HEK293 (cell line): ENCODE results near the gene SCNN1A.

Source experiments
- CTCF ChIA-PET: fragments of 350-600 bp; formaldehyde crosslinking; extraction: SDS; loops from one replicate; lab custom pipeline; 2021; ENCODE audit warnings: antibody characterized with exemption; lab: Yijun Ruan, JAX
- POLR2A ChIA-PET: fragments of 300-600 bp; formaldehyde crosslinking; extraction: SDS; loops from one replicate; lab custom pipeline; 2020; ENCODE audit warnings: antibody characterized with exemption, inconsistent platforms; lab: Yijun Ruan, JAX
- H3K27ac ChIP-seq: fragments of 200-500 bp; sonication (Bioruptor generic); 2 replicates; pipeline ENCODE4 v1.5.1; 2014; ENCODE audit warnings: low read depth, low read length, control low read depth, inconsistent platforms; ENCODE audit errors: extremely low read depth
- H3K36me3 ChIP-seq, 2 experiments: fragments of 200-500 bp in 1 of 2; sonication (Bioruptor generic) in 1 of 2; 1 replicate in 1 of 2; 2 replicates in 1 of 2; pipeline ENCODE4 v1.5.1; 2014 to 2017; ENCODE audit warnings: inconsistent platforms in 2 of 2, low read length in 2 of 2; ENCODE audit not compliant: control insufficient read depth in 2 of 2, insufficient read depth in 1 of 2
- H3K4me1 ChIP-seq: fragments of 200-500 bp; sonication (Bioruptor generic); 2 replicates; pipeline ENCODE4 v1.5.1; 2014; ENCODE audit warnings: mild to moderate bottlenecking, low read length, inconsistent platforms; ENCODE audit not compliant: control insufficient read depth, insufficient read depth
- H3K4me3 ChIP-seq: 2 replicates; pipeline ENCODE4 v1.5.1; 2011; ENCODE audit warnings: low read depth, mild to moderate bottlenecking, control low read depth, low read length, moderate library complexity
- H3K9me3 ChIP-seq: fragments of 200-500 bp; sonication (Bioruptor generic); 2 replicates; pipeline ENCODE4 v1.5.1; 2014; ENCODE audit warnings: low read depth, low read length, inconsistent platforms; ENCODE audit not compliant: control insufficient read depth, insufficient read depth
- BCL11A ChIP-seq: fragments of 450-650 bp; formaldehyde crosslinking; IDR thresholded peaks from 2 replicates; pipeline ENCODE4 v1.5.1; 2016; ENCODE audit warnings: low read depth, missing biosample characterization, missing genetic modification characterization
- EGR2 ChIP-seq: fragments of 450-650 bp; formaldehyde crosslinking; IDR thresholded peaks from 2 replicates; pipeline ENCODE4 v1.5.1; 2016; ENCODE audit warnings: low read depth, missing biosample characterization, missing genetic modification characterization
- GFI1B ChIP-seq: fragments of 450-650 bp; formaldehyde crosslinking; IDR thresholded peaks from 2 replicates; pipeline ENCODE4 v1.5.1; 2016; ENCODE audit warnings: missing biosample characterization, missing genetic modification characterization
- KLF1 ChIP-seq: fragments of 450-650 bp; formaldehyde crosslinking; IDR thresholded peaks from 2 replicates; pipeline ENCODE4 v1.5.1; 2016; ENCODE audit warnings: missing biosample characterization, missing genetic modification characterization
- TCF7L2 ChIP-seq: IDR thresholded peaks from 2 replicates; pipeline ENCODE4 v1.6.1; 2011; ENCODE audit warnings: low read depth, mild to moderate bottlenecking, inconsistent platforms, low read length, moderate library complexity, borderline replicate concordance
- ZFHX2 ChIP-seq: fragments of 450-650 bp; formaldehyde crosslinking; conservative IDR thresholded peaks from 2 replicates; pipeline ENCODE4 v1.5.1; 2016; ENCODE audit warnings: missing biosample characterization, missing genetic modification characterization
- ZIC2 ChIP-seq: fragments of 450-650 bp; formaldehyde crosslinking; IDR thresholded peaks from 2 replicates; pipeline ENCODE4 v1.5.1; 2016; ENCODE audit warnings: missing biosample characterization, missing genetic modification characterization
- ZNF121 ChIP-seq: fragments of 450-650 bp; formaldehyde crosslinking; IDR thresholded peaks from 2 replicates; pipeline ENCODE4 v1.5.1; 2016; ENCODE audit warnings: missing biosample characterization, missing genetic modification characterization
- ZNF155 ChIP-seq: fragments of 450-650 bp; formaldehyde crosslinking; IDR thresholded peaks from 2 replicates; pipeline ENCODE4 v1.5.1; 2016; ENCODE audit warnings: missing biosample characterization, missing genetic modification characterization
- ZNF214 ChIP-seq: fragments of 450-650 bp; formaldehyde crosslinking; IDR thresholded peaks from 2 replicates; pipeline ENCODE4 v1.5.1; 2017; ENCODE audit warnings: missing biosample characterization, mild to moderate bottlenecking, missing genetic modification characterization, borderline replicate concordance
- ZNF292 ChIP-seq: fragments of 450-650 bp; formaldehyde crosslinking; IDR thresholded peaks from 2 replicates; pipeline ENCODE4 v1.5.1; 2016; ENCODE audit warnings: low read depth, missing biosample characterization, missing genetic modification characterization, borderline replicate concordance
- ZNF398 ChIP-seq: fragments of 450-650 bp; formaldehyde crosslinking; IDR thresholded peaks from 2 replicates; pipeline ENCODE4 v1.5.1; 2017; ENCODE audit warnings: missing biosample characterization, missing genetic modification characterization
- ZNF416 ChIP-seq: fragments of 450-650 bp; formaldehyde crosslinking; IDR thresholded peaks from 2 replicates; pipeline ENCODE4 v1.5.1; 2016; ENCODE audit warnings: missing biosample characterization, missing genetic modification characterization
- ZNF433 ChIP-seq: fragments of 450-650 bp; formaldehyde crosslinking; IDR thresholded peaks from 2 replicates; pipeline ENCODE4 v1.5.1; 2016; ENCODE audit warnings: missing biosample characterization, missing genetic modification characterization, low read depth
- ZNF571 ChIP-seq: fragments of 450-650 bp; formaldehyde crosslinking; IDR thresholded peaks from 2 replicates; pipeline ENCODE4 v1.5.0; 2017; ENCODE audit warnings: missing biosample characterization, missing genetic modification characterization
- ZNF585B ChIP-seq: fragments of 450-650 bp; formaldehyde crosslinking; IDR thresholded peaks from 2 replicates; pipeline ENCODE4 v1.5.1; 2016; ENCODE audit warnings: missing biosample characterization, missing genetic modification characterization
- ZNF600 ChIP-seq: fragments of 450-650 bp; formaldehyde crosslinking; IDR thresholded peaks from 2 replicates; pipeline ENCODE4 v1.5.1; 2016; ENCODE audit warnings: missing biosample characterization, missing genetic modification characterization
- ZNF777 ChIP-seq: fragments of 450-650 bp; formaldehyde crosslinking; IDR thresholded peaks from 2 replicates; pipeline ENCODE4 v1.5.1; 2017; ENCODE audit warnings: missing biosample characterization, missing genetic modification characterization, borderline replicate concordance
- TF ChIP-seq, protein P1 (sequence below): fragments of 450-650 bp; formaldehyde crosslinking; IDR thresholded peaks from 2 replicates; pipeline ENCODE4 v1.5.1; 2016; ENCODE audit warnings: missing biosample characterization, missing genetic modification characterization
- TF ChIP-seq, protein P2 (sequence below): sonication (generic); formaldehyde crosslinking; IDR thresholded peaks from 2 replicates; pipeline ENCODE4 v1.8.1; 2022; ENCODE audit warnings: mild to moderate bottlenecking, moderate library complexity, missing genetic modification reagents
- TF ChIP-seq, protein P3 (sequence below): fragments of 450-650 bp; formaldehyde crosslinking; IDR thresholded peaks from 2 replicates; pipeline ENCODE4 v1.5.1; 2016; ENCODE audit warnings: missing biosample characterization, missing genetic modification characterization

The SCNN1A gene

DNA sequence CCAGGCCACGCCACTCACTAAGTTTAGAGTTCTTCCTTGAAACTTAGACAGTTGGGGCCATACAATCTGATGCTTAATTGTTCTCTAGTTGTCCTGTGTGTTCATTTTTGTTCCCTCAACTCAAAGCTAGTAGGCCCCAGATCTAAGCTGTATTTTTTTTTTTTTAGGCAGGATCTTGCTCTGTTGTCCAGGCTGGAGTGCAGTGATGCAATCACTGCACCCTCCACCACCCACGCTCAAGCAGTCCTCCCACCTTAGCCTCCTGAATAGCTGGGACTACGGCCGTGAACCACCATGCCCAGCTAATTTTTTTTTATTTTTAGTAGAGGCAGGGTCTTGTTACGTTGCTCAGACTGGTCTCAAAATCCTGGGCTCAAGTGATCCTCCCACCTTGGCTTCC, 41.0 kb downstream of the SCNN1A start:
- no peak overlapping the region for H3K4me3 ChIP-seq
- H3K36me3 ChIP-seq = peaks cover 25 to 64% of the 10 kb centered on the region in 2 experiments
- no peaks in the 10 kb centered on the region for H3K9me3 ChIP-seq
- peaks cover 23% of the 10 kb centered on the region for H3K4me1 ChIP-seq
- ChIA-PET CTCF (interaction anchor here (0.7 to 3.0 kb wide), 5 partner anchors 8 to 131 kb away, joined by 4 to 28 read pairs (median 23); no protein-coding TSS in a partner anchor), POLR2A (interaction anchor here (1.1 to 4.6 kb wide), 6 partner anchors 9 to 201 kb away, joined by 3 to 37 read pairs (median 10); partner anchors contain the start of gene GAPDH)
- no peak overlapping the region for H3K27ac ChIP-seq
- TF ChIP-seq, protein P1, sequence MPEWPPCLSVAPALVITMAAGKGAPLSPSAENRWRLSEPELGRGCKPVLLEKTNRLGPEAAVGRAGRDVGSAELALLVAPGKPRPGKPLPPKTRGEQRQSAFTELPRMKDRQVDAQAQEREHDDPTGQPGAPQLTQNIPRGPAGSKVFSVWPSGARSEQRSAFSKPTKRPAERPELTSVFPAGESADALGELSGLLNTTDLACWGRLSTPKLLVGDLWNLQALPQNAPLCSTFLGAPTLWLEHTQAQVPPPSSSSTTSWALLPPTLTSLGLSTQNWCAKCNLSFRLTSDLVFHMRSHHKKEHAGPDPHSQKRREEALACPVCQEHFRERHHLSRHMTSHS (tag by site-specific recombination) = no peak
- peak; percentile 84 for TF ChIP-seq ZNF121 (tag by site-specific recombination)
- TF ChIP-seq EGR2 (tag by site-specific recombination) = peak; percentile 31; the same call in 1 of the 2 replicates
- no peak for TF ChIP-seq BCL11A (tag by site-specific recombination)
- peak; percentile 60 for TF ChIP-seq ZFHX2

- TF ChIP-seq ZNF777 (tag by site-specific recombination) = no peak
- TF ChIP-seq ZNF416 (tag by site-specific recombination) = no peak
- no peak for TF ChIP-seq KLF1 (tag by site-specific recombination)
- TF ChIP-seq, protein P2, sequence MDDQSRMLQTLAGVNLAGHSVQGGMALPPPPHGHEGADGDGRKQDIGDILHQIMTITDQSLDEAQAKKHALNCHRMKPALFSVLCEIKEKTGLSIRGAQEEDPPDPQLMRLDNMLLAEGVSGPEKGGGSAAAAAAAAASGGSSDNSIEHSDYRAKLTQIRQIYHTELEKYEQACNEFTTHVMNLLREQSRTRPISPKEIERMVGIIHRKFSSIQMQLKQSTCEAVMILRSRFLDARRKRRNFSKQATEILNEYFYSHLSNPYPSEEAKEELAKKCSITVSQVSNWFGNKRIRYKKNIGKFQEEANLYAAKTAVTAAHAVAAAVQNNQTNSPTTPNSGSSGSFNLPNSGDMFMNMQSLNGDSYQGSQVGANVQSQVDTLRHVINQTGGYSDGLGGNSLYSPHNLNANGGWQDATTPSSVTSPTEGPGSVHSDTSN = no peak
- TF ChIP-seq, protein P3, sequence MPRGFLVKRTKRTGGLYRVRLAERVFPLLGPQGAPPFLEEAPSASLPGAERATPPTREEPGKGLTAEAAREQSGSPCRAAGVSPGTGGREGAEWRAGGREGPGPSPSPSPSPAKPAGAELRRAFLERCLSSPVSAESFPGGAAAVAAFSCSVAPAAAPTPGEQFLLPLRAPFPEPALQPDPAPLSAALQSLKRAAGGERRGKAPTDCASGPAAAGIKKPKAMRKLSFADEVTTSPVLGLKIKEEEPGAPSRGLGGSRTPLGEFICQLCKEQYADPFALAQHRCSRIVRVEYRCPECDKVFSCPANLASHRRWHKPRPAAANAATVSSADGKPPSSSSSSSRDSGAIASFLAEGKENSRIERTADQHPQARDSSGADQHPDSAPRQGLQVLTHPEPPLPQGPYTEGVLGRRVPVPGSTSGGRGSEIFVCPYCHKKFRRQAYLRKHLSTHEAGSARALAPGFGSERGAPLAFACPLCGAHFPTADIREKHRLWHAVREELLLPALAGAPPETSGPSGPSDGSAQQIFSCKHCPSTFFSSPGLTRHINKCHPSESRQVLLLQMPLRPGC (tag by site-specific recombination) = no peak
- no peak for TF ChIP-seq ZNF571 (tag by site-specific recombination)
- TF ChIP-seq TCF7L2 = no peak
- no peak for TF ChIP-seq ZNF292 (tag by site-specific recombination)
- no peak for TF ChIP-seq GFI1B (tag by site-specific recombination)
- TF ChIP-seq ZNF585B (tag by site-specific recombination) = no peak
- TF ChIP-seq ZIC2 (tag by site-specific recombination) = no peak
- TF ChIP-seq ZFHX2 = peak; percentile 59
- TF ChIP-seq ZNF433 (tag by site-specific recombination) = no peak
- peak; percentile 94 for TF ChIP-seq ZNF600
- peak; percentile 69 for TF ChIP-seq EGR2 (tag by site-specific recombination)
- TF ChIP-seq, all 188 proteins: peak for 3
- H3K4me3 ChIP-seq = no peak overlapping the region
- POLR2A ChIA-PET = interaction anchor here (0.9 kb wide), 1 partner anchor 137 kb away, joined by 3 read pairs; the partner anchor contains the start of gene VAMP1
Measured at GRCh38 chr12:6333566-6333965, 41.8 kb downstream of the SCNN1A start.

GRCh38 chr12:6333029-6333428, 42.3 kb downstream of the SCNN1A start:
- no peak overlapping the region for H3K4me3 ChIP-seq
- no peak overlapping the region for H3K27ac ChIP-seq
- peaks cover 21% of the 10 kb centered on the region for H3K4me1 ChIP-seq
- H3K9me3 ChIP-seq = no peaks in the 10 kb centered on the region
- ChIA-PET CTCF (interaction anchor here (0.6 to 0.8 kb wide), 3 partner anchors 10 to 345 kb away, joined by 3 to 4 read pairs (median 3); no protein-coding TSS in a partner anchor), POLR2A (interaction anchor here (0.9 kb wide), 2 partner anchors 10 to 137 kb away, joined by 3 read pairs; partner anchors contain the start of gene VAMP1)
- TF ChIP-seq ZNF214 = no peak
- no peak for TF ChIP-seq ZNF155 (tag by site-specific recombination)
- TF ChIP-seq ZNF398 = no peak
- H3K36me3 ChIP-seq = peaks cover 25 to 73% of the 10 kb centered on the region in 2 experiments

More at GRCh38 chr12:6333566-6333965, 41.8 kb downstream of the SCNN1A start:
- peaks cover 23% of the 10 kb centered on the region for H3K4me1 ChIP-seq
- H3K36me3 ChIP-seq = peaks cover 25 to 68% of the 10 kb centered on the region in 2 experiments
- no peaks in the 10 kb centered on the region for H3K9me3 ChIP-seq
- CTCF ChIA-PET = interaction anchor here (1.2 kb wide), 1 partner anchor 10 kb away, joined by 6 read pairs; no protein-coding TSS in a partner anchor
- H3K27ac ChIP-seq = no peak overlapping the region
